GM12864 (cell line): ENCODE results near the gene PLXNB3.

Experiments
- DNase-seq: peaks from one replicate; pipeline ENCODE4 v3.0.0-alpha.2; 2011; ENCODE audit warnings: low read depth
- H3K4me3 ChIP-seq: 2 replicates; pipeline ENCODE4 v1.5.1; 2011; ENCODE audit warnings: mild to moderate bottlenecking, low read depth, low read length, control low read depth
- TF ChIP-seq, protein P1 (sequence below): IDR thresholded peaks from 2 replicates; pipeline ENCODE4 v1.5.1; 2011; ENCODE audit warnings: low read depth, mild to moderate bottlenecking, moderate library complexity, low read length, control low read depth, inconsistent platforms; ENCODE audit errors: missing control alignments

Gene PLXNB3

DNA sequence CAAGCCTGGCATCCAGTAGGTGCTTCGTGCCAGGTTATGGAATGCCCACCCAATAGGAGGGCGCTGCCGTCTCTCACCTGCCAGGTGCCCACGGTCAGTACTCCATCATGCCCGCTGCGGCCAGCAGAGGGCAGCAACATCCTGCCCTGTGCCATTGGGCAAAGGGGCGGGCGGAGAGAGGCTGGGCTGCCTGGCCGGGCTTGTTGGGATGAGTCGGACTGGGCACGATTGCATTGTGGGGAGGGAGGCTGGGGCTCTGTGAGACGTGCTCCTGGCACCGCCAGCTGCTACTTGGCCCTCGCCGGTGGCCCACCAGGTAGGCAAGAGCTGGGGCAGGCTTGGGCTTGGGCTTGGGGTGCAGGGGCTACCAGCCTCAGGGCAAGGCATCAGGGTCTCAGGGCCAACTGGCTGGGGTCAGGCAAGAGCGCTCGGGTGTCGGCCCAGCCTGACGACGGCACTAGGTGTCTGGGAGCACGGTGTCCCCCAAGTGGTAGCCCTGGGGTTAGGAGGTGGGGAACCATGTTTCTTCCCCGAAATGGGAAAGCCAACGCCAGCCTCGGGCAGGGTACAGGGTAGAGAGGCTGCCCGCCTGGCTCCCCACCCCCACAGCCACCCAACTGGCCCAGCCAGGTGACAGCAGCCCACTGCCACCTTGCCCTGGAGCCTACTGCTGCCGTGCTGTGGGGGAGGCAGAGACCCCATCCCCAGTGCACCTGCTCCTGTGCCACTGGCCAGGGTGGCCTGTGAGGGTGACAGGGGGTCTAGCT, at the start of gene PLXNB3:
Gene PLXNB3, plus strand, starts transcription at position 261 of the 767 bp plus-strand sequence. CDS start 1,287 bp downstream, outside the sequence.
- TF ChIP-seq, protein P1, sequence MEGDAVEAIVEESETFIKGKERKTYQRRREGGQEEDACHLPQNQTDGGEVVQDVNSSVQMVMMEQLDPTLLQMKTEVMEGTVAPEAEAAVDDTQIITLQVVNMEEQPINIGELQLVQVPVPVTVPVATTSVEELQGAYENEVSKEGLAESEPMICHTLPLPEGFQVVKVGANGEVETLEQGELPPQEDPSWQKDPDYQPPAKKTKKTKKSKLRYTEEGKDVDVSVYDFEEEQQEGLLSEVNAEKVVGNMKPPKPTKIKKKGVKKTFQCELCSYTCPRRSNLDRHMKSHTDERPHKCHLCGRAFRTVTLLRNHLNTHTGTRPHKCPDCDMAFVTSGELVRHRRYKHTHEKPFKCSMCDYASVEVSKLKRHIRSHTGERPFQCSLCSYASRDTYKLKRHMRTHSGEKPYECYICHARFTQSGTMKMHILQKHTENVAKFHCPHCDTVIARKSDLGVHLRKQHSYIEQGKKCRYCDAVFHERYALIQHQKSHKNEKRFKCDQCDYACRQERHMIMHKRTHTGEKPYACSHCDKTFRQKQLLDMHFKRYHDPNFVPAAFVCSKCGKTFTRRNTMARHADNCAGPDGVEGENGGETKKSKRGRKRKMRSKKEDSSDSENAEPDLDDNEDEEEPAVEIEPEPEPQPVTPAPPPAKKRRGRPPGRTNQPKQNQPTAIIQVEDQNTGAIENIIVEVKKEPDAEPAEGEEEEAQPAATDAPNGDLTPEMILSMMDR: peak; percentile 71
- H3K4me3 ChIP-seq: no peak within 1 kb of the TSS
- DNase-seq: peak; percentile 3

DNA sequence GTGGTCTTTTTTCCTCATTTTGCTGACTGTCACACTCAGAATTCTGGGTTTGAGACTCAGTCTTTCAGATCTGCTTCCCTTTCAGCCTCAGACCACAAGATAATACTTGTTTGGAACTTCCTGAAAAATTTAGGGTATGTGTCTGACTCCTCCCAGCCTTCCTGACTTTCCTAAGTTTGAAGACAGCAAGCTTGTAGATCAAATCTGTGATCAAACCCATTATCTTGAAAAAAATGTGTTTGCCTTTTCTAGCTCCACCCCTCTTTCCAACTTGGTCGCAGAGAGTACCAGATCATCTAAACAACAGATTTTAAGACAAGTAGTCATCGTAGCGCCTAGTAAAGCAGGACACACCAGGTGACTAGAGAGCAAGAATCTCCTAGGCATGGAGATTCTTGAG, 49.8 kb upstream of the PLXNB3 start:
- TF ChIP-seq, protein P1: no peak
- H3K4me3 ChIP-seq: no peak overlapping the region
- DNase-seq: no peak

DNA sequence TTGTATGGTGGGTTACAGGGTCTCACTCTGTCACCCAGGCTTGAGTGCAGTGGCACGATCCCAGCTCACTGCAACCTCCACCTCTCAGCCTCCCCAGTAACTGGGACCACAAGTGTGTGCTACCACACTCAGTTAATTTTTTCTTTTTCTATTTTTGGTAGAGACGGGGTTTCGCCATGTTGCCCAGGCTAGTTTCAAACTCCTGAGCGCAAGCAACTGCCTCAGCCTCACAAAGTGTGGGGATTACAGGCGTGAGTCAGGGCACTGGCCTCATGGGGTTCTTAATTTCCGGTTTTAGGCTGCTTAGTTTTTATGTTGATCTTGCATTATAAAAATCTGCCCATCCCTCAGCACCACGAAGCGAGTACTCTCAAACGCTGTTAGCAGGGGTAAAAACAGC, 46.6 kb upstream of the PLXNB3 start:
- H3K4me3 ChIP-seq: no peak overlapping the region
- no peak for DNase-seq
- TF ChIP-seq, protein P1: no peak

DNA sequence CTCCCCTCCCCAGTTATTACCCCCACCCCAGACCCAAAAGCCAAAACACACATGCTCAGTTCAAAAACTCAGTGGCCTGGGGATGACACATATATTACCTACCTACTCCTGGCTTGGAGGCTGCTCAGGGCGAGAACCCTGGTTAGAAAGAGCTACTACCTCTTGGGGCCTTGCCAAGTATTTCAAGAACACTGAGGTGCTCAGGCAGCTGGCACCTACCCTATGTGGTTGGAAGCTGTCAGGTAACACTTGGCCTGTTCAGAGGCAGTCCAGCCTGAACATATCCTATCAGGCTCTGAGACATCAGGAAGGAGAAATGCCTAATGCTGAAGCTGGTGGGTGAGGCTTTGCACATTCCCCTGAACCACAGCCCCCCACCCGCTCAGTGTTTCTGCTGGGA, 44.8 kb upstream of the PLXNB3 start:
- no peak for DNase-seq
- TF ChIP-seq, protein P1: no peak
- H3K4me3 ChIP-seq: no peak overlapping the region

DNA sequence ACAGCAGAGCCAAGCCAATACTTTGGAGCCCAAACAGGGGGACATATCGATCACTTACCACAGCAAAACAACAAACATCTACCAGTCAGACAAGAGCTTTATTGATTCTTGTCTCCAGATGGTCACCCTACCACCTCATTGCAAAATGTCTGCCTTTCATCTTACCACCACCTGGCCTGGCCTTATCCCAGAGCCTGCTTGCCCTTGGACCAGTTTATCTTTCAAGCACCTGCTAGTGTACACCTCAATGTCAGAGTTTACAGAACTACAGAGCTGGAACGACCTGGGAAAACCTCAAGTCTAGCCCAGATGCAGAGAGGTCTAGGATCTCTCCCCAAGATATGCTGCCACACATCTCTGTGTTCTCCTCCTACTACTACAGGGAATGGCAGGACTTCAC, 44.3 kb upstream of the PLXNB3 start:
- TF ChIP-seq, protein P1: no peak
- no peak overlapping the region for H3K4me3 ChIP-seq
- no peak for DNase-seq

DNA sequence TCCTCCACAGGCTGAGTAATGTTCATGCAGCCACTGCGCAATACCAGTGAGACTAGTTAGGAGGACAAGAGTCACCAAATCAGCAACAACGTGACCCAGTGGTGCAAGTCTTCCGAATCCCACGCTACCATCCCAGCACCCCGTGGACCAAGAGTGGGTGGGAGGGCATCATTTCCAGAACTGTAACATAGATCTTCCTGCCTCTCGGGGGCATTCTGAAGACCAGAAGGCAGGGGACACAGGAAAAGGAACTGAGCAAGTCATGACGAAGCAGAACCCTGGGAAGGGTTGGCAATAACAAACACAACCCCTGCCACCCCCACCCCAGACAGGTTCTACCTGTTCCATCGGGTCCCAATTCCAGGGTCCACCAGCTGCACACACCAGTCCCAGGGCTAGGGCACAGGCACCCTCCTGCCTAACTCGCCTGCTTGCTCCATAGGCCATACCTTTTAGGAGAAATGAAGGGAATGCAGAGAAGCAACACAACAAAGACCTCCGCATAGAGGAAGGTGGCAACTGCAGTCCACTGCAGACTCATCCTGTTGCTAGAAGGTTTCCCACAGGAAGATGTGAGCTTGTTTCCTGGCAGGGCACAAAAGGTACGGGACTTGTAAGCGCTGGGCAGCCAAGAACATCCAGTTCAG, 41.2 kb upstream of the PLXNB3 start:
- peak overlapping the region; percentile 87 for H3K4me3 ChIP-seq
- no peak for DNase-seq
- TF ChIP-seq, protein P1: no peak
